Activated T-cell treated with anti-CD3 and anti-CD28 coated beads, Interleukin-2, amount 50 U/mL, for 72 hours (primary cell): ENCODE results near the gene IGF2BP2. TPM values are rescaled to one million over a fixed set of nuclear protein-coding genes. Genes with fewer than 3 reads are reported as not detected.
A peak's percentile ranks its signal among the peaks of the same experiment; 100 is the strongest.
"Not testable (repeated sequence)": the region's sequence is repeated elsewhere in the genome, so short reads cannot be mapped to it uniquely, and the experiment has no call there.

Experiments
- ATAC-seq, 2 donors: fragments of 150-1000 bp; cut with Tn5 transposase; replicated peaks in 1 of 2; 2 replicates each; pipeline ENCODE4 v1.10.0; 2021; ENCODE audit warnings: moderate library complexity in 2 of 2, mild to moderate bottlenecking in 1 of 2
- DNase-seq, 2 donors: peaks; one replicate each; pipeline ENCODE4 v3.0.0; 2021 to 2022; ENCODE audit warnings: mixed read lengths in 1 of 2
- H3K27ac Mint-ChIP-seq: one replicate; pipeline ENCODE4 v1.8.0; 2022; ENCODE audit warnings: mild to moderate bottlenecking, moderate library complexity, mixed read lengths
- H3K27me3 Mint-ChIP-seq: one replicate; pipeline ENCODE4 v1.8.0; 2022; ENCODE audit warnings: low read depth, mixed read lengths
- H3K36me3 Mint-ChIP-seq, 2 donors: one replicate each; pipeline ENCODE4 v1.8.0; 2022; ENCODE audit warnings: mixed read lengths in 2 of 2, mild to moderate bottlenecking in 1 of 2; ENCODE audit not compliant: insufficient read depth in 2 of 2
- H3K4me1 Mint-ChIP-seq: one replicate; pipeline ENCODE4 v1.8.0; 2022; ENCODE audit warnings: low read depth, mixed read lengths
- H3K4me3 Mint-ChIP-seq, 2 donors: one replicate each; pipeline ENCODE4 v1.8.0; 2022; ENCODE audit warnings: mild to moderate bottlenecking in 2 of 2, mixed read lengths in 2 of 2, moderate library complexity in 2 of 2
- H3K9me3 Mint-ChIP-seq, 2 donors: one replicate each; pipeline ENCODE4 v1.8.0; 2022; ENCODE audit warnings: mixed read lengths in 2 of 2
- total RNA-seq, 2 donors: library from RNA; stranded (reverse); gene quantifications; one replicate each; pipeline ENCODE4 v1.2.3, GENCODE V29; 2022

Gene IGF2BP2
- total RNA-seq, 2 donors from 2014 or later: 0.53 to 1.2 TPM

DNA sequence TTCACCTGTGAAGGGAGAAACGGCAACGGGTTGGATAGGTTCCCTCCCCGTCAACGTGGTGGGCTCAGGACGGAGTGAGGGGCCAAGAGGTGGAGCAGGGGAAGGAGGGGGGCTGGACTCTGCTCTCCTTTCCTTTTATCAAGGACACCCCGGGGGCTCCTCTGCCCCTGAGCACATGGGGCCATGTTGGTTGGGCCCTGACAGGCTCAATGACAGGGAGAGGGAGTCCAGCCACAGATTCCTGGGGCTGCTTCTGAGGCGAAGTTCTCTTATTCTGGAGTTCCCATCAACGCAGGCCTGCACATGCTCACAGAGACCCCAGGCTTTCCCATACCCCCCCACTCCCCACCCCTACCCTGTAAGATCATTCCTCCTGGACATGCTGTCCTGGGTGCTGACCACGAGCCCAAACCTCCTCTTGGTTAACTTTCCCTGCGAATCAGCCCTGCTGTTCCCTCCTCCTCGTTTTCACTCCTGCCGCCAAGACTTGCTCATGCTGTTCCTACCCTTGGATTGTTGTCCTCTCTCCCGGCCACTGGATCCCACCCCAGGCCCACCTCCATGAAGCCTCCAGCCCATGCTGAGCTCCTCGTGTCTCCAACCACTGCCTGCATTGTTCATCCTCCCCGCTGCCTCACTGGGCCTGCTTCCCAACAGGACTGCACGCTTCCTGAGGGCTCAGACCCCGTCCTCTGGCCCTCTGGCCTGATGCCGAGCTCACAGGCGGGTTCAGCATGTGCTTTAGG, 177.5 kb downstream of the IGF2BP2 start:
- Mint-ChIP-seq H3K4me1 (no peaks in the 10 kb centered on the region), H3K36me3 (no peaks in the 10 kb centered on the region), H3K27me3 (peaks cover 15% of the 10 kb centered on the region), H3K27ac (no peak overlapping the region), H3K9me3 (no peaks in the 10 kb centered on the region), H3K4me3 (no peak overlapping the region)
- ATAC-seq: no peak
- no peak for DNase-seq

DNA sequence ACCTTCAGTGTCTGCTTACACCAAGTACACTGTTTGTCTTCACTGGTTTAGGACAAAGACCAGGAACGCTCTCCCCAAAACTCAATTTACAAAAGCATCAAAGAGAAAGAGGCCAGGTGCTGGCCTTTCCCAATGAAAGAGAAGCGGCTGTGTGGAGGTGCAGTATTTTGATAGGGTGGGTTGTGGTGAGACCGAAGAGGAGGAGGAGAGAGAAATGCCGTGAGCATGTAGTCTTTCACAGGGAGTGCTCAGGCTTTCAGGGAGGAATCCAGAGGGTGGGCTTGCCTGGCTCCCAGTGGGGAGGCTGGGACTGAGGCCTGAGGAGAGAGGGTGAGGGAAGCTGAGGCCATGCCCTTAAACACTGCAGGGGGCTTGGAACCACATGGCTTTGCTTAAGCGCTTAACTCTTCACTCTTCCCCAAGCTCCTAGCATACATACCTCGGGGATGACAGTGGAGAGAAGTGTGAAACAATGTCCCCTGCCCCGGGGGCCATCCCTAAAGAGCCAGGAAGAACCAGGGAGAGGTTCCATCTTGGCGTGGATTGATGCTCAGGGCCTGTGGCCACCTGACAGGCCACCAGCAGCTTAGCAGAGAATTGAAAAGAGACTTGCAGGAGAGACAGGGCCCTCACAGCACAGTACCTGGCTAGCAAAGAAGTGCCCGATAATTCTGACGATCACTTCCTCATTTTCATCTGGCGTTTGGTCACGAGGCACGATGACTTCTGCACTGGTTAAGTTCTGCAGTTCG, 178.3 kb downstream of the IGF2BP2 start:
- no peaks in the 10 kb centered on the region for H3K36me3 Mint-ChIP-seq
- no peaks in the 10 kb centered on the region for H3K9me3 Mint-ChIP-seq
- no peaks in the 10 kb centered on the region for H3K4me1 Mint-ChIP-seq
- ATAC-seq (no peak), DNase-seq (no peak)
- peaks cover 15% of the 10 kb centered on the region for H3K27me3 Mint-ChIP-seq
- H3K4me3 Mint-ChIP-seq: no peak overlapping the region
- H3K27ac Mint-ChIP-seq: no peak overlapping the region

DNA sequence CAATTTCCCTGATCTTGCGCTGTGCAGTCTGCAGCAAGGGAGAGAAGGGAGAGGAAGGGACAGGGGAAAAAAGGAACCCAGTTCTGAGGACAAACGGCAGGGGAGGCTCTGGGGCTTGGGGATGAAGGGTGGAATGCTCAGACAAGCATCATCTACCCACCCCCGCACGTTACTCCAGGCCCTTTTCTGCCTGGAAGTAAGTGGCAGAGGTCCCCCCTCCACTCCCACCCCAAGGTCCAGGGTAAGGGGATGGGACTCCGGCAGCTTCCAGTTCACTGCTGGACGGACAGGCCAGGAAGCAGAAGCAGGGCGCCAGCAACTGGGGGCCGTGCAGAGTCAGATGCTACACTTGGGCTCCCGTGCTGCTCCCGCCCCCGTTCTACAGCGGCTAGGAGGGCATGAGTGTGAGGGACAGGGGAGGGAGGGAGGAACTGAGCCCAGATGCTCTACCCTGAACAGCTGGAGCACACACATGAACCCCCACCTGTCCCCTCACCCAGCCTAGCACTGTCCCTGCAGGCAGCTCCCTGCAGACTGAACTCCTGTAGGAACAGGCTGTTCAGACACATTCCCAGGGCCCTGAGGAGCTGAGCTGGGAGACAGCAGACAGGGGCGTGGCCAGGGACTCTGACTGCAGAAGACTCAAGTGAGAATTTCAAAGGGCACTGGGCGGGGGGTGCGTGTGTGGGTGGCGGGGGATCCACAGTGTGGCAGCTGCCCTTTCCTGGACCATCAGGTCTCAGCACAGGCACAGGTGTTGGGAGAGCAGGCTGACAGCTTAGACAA, 179.1 kb downstream of the IGF2BP2 start:
- Mint-ChIP-seq H3K27me3 (peaks cover 15% of the 10 kb centered on the region), H3K4me3 (no peak overlapping the region), H3K27ac (no peak overlapping the region), H3K4me1 (no peaks in the 10 kb centered on the region), H3K9me3 (no peaks in the 10 kb centered on the region), H3K36me3 (no peaks in the 10 kb centered on the region)
- ATAC-seq: no peak
- no peak for DNase-seq

GRCh38 chr3:185645191-185645590, 179.7 kb downstream of the IGF2BP2 start:
- not testable (repeated sequence) for H3K4me1 Mint-ChIP-seq, H3K4me3 Mint-ChIP-seq, DNase-seq, H3K27ac Mint-ChIP-seq, H3K36me3 Mint-ChIP-seq, H3K9me3 Mint-ChIP-seq, ATAC-seq
- H3K27me3 Mint-ChIP-seq: peaks cover 15% of the 10 kb centered on the region

- H3K27me3 Mint-ChIP-seq: no peaks in the 10 kb centered on the region
- DNase-seq: no peak
- no peak overlapping the region for H3K4me3 Mint-ChIP-seq
- H3K4me1 Mint-ChIP-seq: no peaks in the 10 kb centered on the region
- no peak for ATAC-seq
- no peaks in the 10 kb centered on the region for H3K9me3 Mint-ChIP-seq
- no peaks in the 10 kb centered on the region for H3K36me3 Mint-ChIP-seq
- no peak overlapping the region for H3K27ac Mint-ChIP-seq
Measured at GRCh38 chr3:185640308-185640707, 184.5 kb downstream of the IGF2BP2 start.

- no peak for ATAC-seq
- H3K4me1 Mint-ChIP-seq: no peaks in the 10 kb centered on the region
Measured at GRCh38 chr3:185639632-185640206, 185.1 kb downstream of the IGF2BP2 start.

DNA sequence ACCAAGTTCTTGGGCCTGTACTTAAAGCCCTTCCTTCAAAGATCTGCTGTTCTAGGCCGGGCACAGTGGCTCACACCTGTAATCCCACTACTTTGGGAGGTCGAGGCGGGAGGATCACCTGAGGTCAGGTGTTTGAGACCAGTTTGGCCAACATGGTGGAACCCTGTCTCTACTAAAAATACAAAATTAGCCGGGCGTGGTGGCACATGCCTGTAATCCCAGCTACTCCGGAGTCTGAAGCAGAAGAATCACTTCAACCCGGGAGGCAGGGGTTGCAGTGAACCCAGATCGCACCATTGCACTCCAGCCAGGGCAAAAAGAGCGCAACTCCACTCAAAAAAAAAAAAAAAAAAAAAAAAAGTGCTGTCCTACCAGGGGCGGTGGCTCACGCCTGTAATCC, 186.2 kb downstream of the IGF2BP2 start:
- DNase-seq, ATAC-seq, H3K27me3 Mint-ChIP-seq, H3K4me1 Mint-ChIP-seq, H3K9me3 Mint-ChIP-seq, H3K36me3 Mint-ChIP-seq, H3K27ac Mint-ChIP-seq, H3K4me3 Mint-ChIP-seq: not testable (repeated sequence)

More at GRCh38 chr3:185639632-185640206, 185.1 kb downstream of the IGF2BP2 start:
- no peaks in the 10 kb centered on the region for H3K36me3 Mint-ChIP-seq
- H3K27me3 Mint-ChIP-seq: no peaks in the 10 kb centered on the region
- no peak overlapping the region for H3K4me3 Mint-ChIP-seq
- no peak overlapping the region for H3K27ac Mint-ChIP-seq
- no peaks in the 10 kb centered on the region for H3K9me3 Mint-ChIP-seq
- DNase-seq: no peak

GRCh38 chr3:185637388-185637787, 187.5 kb downstream of the IGF2BP2 start:
- no peak for ATAC-seq
- no peak overlapping the region for H3K27ac Mint-ChIP-seq
- DNase-seq: no peak
- H3K4me1 Mint-ChIP-seq: peaks cover 11% of the 10 kb centered on the region
- H3K27me3 Mint-ChIP-seq: no peaks in the 10 kb centered on the region
- H3K36me3 Mint-ChIP-seq: no peaks in the 10 kb centered on the region
- H3K9me3 Mint-ChIP-seq: no peaks in the 10 kb centered on the region
- H3K4me3 Mint-ChIP-seq: no peak overlapping the region

GRCh38 chr3:185632996-185633395, 191.8 kb downstream of the IGF2BP2 start:
- no peaks in the 10 kb centered on the region for H3K27me3 Mint-ChIP-seq
- no peak overlapping the region for H3K27ac Mint-ChIP-seq
- peaks cover 11% of the 10 kb centered on the region for H3K4me1 Mint-ChIP-seq
- H3K36me3 Mint-ChIP-seq: peaks cover 0 to 4% of the 10 kb centered on the region in 2 donors
- no peak for ATAC-seq
- DNase-seq: peak in 1 of 2 donors; percentile 5
- no peak overlapping the region for H3K4me3 Mint-ChIP-seq
- H3K9me3 Mint-ChIP-seq: no peaks in the 10 kb centered on the region

DNA sequence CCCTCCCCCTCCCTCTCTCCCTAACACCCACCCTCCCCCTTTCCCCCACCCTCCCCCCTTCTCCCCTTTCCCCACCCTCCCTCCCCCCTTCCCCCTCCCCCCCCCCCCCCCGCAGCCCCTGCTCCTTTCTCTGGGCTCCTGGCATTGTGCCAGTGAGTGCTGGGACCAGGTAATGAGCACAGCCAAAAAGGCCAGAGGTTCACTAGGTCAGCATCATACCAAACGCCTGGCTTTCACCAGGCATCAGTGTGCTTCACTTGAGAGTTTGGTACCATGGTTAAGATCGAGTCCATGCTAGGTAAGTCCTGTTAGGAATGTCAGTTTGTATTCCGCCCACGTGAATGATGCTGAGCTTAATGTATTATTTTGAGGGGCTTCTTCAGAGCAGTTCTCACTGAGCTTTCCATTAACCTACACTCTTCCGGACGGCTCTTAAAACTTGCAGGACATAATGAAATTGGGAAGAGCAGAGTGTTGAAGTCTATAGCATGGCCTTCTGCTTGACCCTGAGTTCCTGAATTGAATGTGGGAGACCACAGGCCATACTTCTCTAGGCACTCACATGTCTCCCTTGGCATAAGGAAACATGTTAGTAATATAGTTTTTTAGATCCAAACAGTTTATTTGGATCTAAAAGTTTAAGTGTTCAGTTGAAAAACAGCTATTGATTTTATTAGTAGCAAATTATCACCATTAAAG, 193.2 kb downstream of the IGF2BP2 start:
- ATAC-seq: no peak
- H3K27me3 Mint-ChIP-seq: no peaks in the 10 kb centered on the region
- peaks cover 11% of the 10 kb centered on the region for H3K4me1 Mint-ChIP-seq
- H3K27ac Mint-ChIP-seq: no peak overlapping the region
- no peak for DNase-seq
- no peaks in the 10 kb centered on the region for H3K9me3 Mint-ChIP-seq
- peaks cover 3 to 5% of the 10 kb centered on the region in 2 donors for H3K36me3 Mint-ChIP-seq
- no peak overlapping the region for H3K4me3 Mint-ChIP-seq

DNA sequence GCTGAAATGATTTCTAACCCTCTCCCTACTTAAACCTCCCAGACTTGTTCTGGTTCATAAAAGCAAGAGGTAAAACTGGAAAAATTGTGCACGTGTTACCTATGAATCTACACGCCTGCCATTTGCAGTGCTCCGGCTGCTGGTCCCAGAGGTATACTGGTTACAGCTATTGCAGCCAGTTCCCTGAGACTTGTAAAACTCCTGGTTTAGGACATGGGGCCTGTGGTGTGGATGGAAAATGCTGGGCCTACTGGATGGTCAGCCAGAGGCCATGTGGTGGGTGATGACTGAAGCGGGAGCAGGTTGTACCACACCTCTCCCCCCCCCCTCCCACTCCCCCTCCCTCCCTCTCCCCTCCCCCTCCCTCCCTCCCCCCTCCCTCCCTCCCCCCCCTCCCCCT, 193.7 kb downstream of the IGF2BP2 start:
- Mint-ChIP-seq H3K36me3 (peaks cover 3 to 5% of the 10 kb centered on the region in 2 donors), H3K27ac (no peak overlapping the region)
- no peak for ATAC-seq

DNA sequence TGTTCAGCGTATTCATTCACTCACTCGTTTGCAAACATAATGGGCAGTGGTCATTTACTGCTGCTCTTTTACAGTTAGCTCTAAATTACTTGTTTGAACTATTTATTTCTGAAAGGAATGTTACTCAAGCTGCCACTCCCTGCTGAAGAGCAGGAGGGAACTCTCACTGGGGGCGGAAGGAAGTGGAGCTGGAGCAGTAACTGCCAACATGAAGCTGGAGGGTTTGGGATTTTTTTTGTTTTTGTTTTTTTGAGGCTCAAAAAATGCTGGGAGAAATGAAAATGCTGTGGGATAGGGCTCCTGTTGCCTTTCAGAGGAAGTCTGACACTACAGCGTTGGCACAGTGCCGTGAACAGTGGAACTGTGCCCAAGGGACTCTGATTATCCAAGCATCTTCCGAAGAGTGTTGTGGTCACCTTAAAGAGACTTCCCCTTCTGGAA, 194.6 kb downstream of the IGF2BP2 start:
- Mint-ChIP-seq H3K4me1 (peaks cover 11% of the 10 kb centered on the region), H3K36me3 (peaks cover 3 to 5% of the 10 kb centered on the region in 2 donors), H3K27ac (no peak overlapping the region), H3K4me3 (no peak overlapping the region), H3K27me3 (no peaks in the 10 kb centered on the region), H3K9me3 (no peaks in the 10 kb centered on the region)
- DNase-seq (no peak), ATAC-seq (no peak)

More for the DNA sequence above, 193.7 kb downstream of the IGF2BP2 start:
- Mint-ChIP-seq H3K27me3 (no peaks in the 10 kb centered on the region), H3K4me3 (no peak overlapping the region), H3K4me1 (peaks cover 11% of the 10 kb centered on the region), H3K9me3 (no peaks in the 10 kb centered on the region)
- no peak for DNase-seq
